GM19025 (cell line): Measurements from ENCODE around the gene NDUFB8.

Experiments
- ATAC-seq: cut with Tn5 transposase; IDR thresholded peaks from one replicate; pipeline ENCODE4 v1.9.1; 2021; ENCODE audit warnings: mild to moderate bottlenecking, low read depth, moderate library complexity; ENCODE audit not compliant: unreplicated experiment

NDUFB8 gene

DNA sequence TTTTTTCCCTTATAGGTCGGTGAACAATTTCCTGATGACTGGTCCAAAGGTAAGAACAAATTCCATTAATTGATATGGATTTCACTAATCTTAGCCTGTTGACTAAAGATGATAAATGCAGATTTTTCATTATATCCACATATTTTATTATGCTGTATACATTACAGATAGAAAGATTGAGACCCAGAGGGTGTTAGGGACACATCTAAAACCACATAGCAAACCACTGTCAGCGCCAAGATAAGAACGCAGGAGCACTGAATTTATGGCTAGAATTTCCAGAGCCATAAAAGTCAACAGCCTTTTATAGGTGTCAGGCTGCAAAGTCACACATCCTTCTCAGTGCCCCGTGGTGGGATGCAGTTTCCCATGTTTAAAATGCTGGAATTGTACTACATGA is 50.6 kb downstream of the NDUFB8 start:
- ATAC-seq, result no peak

DNA sequence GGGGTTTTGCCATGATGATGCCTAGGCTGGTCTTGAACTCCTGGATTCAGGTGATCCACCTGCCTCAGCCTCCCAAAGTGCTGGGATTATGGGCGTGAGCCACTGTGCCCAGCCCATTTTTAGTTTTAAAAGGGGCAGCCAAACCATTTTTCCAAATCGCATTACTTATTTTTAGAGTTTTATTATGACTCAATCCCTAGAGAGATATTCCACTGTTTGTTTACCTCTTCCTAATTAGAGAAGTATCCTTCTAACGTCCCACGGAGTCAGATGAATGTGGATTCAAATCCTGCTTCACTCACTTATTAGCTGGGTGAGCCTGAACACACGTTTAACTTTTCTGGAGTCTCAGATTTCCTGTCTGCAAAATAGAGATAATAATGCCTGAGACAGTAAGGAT is 51.7 kb downstream of the NDUFB8 start:
- no peak for ATAC-seq
